CD4-positive, alpha-beta T cell treated with Interleukin-2 at 100 ng/mL for 4 hours (primary cell): ENCODE results near the gene LRRC56.
A peak's percentile ranks its signal among the peaks of the same experiment; 100 is the strongest.

Source experiments
- DNase-seq: peaks from one replicate; pipeline ENCODE4 v3.0.0-alpha.2; 2020; ENCODE audit warnings: low spot score

LRRC56 gene

DNA sequence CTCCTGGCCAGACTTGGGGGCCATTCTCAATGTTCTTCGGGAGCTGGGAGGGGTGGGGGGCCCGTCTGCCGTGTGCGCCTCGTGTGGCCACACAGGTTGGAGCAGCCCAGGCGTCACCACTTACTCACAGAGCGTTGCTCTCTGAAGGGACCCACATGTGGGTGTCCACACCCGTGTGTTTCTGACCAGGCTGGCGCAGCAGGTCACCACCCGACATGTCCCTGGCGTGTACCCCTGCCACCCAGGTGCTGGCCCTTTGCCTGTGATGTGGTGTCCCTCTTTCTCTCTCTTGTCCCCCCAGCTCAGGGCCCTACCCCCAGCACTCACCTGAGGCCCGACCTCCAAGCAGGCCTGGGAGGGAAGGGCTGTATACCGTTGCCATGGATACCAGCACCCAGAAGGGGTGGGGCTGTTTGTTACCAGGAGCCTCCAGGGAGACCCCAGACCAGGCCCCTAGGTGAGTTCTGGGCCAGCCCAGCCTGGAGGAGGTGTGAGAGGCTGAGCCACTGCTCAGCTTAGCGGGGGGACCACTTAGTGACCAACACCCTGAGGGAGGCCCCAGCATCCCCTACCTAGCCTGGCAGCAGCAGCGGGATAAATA, 21.8 kb downstream of the LRRC56 start:
- no peak for DNase-seq

DNA sequence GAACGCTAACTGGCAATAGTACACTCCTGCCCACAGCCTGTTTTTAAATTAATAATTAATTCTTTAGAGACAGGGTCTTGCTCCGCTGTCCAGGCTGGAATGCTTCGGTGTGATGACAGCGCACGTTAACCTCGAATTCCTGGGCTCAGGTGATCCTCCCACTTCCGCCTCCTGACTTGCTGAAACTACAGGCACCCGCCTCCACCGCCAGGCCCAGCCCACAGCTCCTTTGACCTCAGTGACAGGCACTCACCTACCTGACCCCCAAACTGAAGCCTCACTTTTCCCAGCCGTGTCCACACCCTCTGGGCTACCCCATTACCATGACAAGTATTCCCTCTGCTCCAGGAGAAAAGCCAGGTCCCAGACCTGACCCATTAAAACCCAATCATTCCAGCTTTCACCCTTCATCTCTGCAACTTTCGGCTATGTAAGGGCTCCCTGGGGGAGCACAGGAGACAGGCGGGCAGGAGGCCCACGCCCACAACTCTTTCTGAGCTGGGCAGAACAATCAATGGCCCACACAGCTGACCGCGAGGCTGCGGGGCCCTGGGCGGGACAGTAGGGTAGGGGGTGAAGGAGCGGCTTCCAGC, 22.5 kb downstream of the LRRC56 start:
- no peak for DNase-seq

DNA sequence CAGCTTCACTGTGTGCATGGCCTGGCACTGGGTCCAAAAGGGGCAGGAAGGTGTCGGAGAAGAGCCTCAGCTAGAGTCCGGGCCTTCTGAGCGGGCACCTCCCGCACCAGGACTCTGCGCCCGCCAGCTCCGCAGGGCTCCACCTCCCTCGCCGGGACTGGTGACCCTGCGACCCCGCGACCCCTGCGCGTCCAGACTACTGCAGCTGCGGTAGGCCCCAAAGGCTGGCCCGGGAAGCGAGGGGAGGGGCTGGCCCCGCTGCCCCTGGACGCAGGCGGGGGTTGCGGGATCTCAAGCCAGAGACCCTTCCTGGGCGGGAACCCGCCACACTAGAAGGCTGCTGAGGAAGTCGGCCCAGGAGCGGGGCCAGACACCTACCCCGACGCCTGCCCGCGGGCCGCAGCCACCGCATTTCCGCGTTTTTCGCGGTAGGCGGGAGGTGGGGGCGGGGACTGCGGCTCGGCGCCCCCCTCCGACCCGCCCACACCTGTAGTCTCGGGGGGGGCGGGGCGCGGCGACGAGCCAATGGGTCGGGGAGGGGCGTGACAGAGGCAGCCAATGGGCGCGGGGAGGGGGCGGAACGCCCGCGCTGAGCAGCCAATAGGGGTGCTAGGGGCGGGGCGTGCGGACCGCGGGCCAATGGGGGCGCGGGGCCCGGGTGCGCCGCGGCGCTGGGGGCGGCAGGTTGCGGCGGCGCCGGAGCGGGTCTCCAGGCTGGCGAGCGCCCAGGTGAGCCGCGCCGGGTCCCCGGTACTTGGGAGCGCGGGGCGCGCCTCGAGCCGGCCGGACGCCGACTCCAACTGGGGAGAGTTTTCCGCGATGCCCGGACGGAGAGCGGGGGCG, 23.2 kb downstream of the LRRC56 start, which contains the start of the genes LMNTD2 and RASSF7:
TSS of gene LMNTD2 (minus strand) at position 434 of the 843 bp plus-strand sequence. CDS start at position 412, 22 bp downstream.
TSS of gene RASSF7 (plus strand) at position 666 of the 843 bp plus-strand sequence. CDS start 799 bp downstream, outside the sequence.
- peak; percentile 95 for DNase-seq

DNA sequence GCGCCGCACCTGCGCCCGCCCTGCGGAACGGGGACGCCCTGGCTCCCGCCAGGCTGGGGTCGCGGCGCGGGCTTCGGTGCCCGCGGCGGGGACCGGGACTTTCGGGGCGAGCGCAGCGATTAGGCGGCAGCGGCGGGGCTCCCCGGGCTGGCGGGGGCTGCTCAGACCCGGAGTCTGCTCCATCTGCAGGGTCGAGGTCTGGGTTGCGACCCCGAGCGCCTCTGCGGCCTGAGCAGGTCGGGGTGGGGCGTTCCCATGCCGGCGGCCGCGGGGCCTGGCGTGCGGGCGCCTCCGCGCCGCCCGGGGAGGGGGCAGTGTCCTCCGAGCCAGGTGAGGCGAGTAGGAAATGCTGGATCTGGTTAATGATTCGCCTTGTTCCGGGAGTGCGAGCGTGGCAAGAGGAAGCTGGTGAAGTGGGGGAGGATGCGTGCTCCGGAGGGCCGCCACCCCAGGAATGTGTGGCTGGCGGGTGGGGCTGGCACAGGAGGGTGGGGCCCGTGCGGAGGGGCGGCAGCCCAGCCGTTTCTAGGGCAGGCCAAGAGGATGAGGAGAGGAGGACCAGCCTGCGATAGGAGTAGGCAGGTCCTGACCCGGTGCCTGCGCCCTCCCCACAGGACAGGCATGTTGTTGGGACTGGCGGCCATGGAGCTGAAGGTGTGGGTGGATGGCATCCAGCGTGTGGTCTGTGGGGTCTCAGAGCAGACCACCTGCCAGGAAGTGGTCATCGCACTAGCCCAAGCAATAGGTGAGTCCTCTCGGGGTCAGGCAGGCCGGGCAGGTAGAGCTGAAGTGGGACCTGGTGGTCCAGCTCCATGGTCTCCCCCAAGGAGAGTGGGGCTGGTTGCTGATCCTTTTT, 24.0 kb downstream of the LRRC56 start:
- no peak for DNase-seq

DNA sequence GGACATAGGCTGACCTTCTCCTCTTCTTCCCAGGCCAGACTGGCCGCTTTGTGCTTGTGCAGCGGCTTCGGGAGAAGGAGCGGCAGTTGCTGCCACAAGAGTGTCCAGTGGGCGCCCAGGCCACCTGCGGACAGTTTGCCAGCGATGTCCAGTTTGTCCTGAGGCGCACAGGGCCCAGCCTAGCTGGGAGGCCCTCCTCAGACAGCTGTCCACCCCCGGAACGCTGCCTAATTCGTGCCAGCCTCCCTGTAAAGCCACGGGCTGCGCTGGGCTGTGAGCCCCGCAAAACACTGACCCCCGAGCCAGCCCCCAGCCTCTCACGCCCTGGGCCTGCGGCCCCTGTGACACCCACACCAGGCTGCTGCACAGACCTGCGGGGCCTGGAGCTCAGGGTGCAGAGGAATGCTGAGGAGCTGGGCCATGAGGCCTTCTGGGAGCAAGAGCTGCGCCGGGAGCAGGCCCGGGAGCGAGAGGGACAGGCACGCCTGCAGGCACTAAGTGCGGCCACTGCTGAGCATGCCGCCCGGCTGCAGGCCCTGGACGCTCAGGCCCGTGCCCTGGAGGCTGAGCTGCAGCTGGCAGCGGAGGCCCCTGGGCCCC, 24.8 kb downstream of the LRRC56 start:
- no peak for DNase-seq

DNA sequence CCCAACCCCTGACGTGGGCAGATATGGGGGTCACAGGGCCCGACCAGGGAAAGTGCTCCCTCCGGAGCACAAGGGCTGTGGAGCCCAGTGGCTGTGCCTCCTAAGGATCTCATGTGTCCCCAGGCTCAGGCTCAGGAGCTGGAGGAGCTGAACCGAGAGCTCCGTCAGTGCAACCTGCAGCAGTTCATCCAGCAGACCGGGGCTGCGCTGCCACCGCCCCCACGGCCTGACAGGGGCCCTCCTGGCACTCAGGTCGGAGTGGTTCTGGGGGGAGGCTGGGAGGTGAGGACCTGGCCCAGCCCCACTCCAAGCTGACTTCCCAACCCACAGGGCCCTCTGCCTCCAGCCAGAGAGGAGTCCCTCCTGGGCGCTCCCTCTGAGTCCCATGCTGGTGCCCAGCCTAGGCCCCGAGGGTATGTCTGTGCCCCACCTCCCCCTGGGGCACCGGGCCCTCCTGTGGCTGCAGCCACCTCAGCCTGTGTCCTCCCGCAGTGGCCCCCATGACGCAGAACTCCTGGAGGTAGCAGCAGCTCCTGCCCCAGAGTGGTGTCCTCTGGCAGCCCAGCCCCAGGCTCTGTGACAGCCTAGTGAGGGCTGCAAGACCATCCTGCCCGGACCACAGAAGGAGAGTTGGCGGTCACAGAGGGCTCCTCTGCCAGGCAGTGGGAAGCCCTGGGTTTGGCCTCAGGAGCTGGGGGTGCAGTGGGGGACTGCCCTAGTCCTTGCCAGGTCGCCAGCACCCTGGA, 25.9 kb downstream of the LRRC56 start:
- no peak for DNase-seq

DNA sequence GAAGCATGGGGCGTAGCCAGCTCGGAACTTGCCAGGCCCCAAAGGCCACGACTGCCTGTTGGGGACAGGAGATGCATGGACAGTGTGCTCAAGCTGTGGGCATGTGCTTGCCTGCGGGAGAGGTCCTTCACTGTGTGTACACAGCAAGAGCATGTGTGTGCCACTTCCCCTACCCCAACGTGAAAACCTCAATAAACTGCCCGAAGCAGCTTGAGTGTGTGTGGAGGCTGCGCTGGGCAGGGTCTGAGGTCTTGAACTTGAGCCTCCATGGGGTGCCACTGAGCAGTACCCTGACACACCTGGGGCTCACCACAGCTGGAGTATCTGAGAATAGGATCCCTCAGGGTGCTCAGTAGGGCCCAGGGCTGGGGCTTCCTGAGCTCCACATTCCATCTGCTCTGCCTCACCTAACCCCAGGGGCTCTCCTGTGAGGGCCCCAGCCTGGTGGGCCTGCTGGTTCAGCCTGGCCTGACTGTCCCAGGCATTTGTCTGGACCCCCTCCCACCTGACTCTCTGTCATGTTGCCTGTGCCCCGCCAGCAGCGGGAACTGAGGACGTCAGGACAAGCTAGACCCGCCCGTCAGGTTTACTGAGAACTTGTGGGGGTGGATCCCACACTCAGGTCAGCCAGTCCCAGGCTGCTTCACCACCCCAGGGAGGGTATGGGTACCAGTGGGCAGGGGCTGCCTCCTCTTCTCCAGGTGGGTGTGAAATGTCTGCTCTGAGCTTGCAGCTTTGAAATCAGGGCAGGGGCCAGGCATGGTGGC, 26.7 kb downstream of the LRRC56 start:
- DNase-seq, result no peak

DNA sequence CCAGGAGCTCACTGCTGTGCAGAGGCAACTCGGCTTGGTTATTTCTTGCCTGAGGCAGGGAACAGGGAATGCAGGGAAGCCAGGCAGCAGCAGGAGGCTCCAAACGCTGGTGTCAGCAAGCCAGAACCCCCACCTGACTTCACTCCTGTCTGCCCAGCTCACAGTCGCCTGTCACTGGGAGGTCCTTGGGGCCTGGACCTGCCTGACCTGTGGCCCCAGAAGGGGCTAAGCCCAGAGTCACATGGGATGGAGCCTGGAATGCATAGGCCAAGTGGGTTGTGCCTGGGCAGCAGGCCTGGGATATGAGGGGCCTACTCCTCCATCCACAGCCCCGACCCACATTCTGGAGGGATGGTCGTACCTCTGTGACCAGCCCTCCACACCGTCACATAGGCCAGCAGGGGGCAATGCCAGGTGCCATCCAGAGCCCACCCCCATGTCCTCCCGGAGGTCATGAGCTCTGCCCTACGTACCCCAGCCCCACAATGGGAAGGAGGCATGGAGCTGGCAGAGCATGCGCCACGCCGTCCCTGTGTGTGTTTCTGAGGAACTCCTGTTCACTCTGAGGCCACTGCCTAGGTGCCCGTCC, 28.7 kb downstream of the LRRC56 start:
- no peak for DNase-seq

DNA sequence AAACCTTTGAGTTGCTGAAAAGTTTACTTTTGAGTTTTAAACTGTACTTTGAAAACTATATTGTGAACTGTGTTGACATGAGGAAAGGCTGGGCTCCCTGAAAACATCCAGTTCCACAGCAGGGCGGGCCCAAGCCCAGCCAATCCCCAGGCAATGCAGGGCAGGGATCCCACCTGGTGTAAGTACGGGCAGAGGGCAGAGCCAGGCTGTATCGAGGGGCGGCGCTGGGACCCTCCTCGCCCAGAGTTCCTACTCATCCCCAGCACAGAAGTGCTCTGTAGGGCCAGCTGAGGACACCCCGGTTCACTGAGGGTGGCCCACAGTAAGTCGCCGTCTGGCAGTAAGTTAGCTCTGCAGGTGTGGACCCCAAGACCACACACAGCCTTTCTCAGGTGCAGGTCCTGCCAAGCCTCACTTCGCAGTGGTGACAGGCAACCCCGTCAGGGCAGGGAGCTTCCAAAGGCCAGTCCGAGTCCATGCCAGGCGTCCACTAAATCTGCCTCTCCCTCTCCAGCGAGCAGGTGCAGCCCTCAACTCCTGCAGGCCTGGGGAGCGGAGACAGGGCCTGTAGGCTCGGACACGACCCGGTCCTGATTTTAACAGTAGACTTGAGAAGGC, 29.8 kb downstream of the LRRC56 start:
- no peak for DNase-seq

DNA sequence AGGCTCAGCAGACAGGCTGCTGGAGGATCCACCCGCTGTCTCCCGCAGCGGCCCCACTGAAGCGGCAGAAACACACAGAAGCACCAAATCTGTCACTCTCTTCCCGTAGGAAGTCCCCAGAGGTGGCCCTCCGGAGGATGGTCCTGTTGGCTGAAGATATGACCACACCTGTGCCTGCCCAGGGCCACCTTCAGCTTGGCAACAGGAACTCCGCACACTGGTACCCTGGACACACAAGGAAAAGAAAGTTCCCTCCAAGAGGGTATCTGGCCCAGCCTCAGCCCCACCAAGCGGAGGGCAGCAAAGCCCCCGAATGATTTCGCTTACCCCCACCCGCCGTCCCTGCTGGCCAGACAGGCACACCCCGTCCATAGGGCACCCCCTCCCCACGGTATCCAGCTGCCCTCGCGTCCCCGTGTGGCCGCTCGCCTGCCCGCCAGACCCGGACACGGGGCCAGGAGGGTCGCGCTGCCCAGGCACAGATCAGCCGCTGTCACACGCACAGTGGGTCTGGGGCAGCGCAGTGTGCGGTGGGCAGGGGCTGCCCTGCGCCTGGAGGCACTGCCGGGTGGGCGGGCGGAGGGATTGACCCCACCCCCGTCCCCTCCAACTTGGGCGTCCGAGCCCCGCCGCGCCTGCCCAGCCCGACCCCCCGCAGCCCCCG, 30.4 kb downstream of the LRRC56 start:
- no peak for DNase-seq

DNA sequence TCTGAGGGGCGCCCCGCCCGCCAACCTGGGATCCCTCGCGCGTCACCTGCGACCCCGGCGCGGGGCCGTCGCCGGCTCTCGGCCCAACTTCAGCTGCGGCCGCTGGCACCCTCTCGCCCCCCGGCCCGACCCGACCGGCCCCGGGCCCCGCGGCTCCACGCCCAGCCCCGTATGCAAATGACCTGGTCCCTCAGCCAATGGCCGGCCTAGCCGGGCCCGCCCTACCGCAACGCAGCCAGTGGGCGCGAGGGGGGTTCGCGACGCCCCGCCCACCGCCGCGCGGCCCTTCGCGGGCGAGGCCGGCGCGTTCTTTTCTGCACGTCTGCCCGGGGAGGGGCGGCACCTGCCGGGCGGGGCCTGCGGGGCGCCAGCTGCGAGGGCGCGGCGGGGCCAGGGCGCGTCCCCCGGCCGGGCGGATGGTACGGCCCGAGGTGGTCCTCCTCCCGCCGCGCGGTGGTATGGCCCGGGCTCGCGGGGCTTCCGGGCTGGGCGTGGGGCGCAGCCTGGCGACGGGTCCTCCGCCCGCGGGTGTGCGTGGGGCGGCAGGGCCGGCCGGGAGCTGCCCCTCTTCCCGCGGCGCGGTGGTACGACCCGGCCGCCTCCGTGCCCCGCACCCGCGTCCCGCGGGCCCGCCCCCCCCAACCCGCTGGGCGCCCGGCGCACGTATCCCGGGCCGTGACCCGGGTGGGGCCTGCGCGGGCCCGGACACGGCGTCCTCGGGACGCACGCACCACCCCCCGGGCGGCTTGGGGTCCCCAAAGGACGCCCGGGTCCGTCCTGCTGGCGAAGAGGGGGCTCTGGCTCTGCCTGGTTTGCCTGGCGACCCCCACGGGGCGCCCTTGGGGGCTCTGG, 31.2 kb downstream of the LRRC56 start:
- DNase-seq, result peak; percentile 94

DNA sequence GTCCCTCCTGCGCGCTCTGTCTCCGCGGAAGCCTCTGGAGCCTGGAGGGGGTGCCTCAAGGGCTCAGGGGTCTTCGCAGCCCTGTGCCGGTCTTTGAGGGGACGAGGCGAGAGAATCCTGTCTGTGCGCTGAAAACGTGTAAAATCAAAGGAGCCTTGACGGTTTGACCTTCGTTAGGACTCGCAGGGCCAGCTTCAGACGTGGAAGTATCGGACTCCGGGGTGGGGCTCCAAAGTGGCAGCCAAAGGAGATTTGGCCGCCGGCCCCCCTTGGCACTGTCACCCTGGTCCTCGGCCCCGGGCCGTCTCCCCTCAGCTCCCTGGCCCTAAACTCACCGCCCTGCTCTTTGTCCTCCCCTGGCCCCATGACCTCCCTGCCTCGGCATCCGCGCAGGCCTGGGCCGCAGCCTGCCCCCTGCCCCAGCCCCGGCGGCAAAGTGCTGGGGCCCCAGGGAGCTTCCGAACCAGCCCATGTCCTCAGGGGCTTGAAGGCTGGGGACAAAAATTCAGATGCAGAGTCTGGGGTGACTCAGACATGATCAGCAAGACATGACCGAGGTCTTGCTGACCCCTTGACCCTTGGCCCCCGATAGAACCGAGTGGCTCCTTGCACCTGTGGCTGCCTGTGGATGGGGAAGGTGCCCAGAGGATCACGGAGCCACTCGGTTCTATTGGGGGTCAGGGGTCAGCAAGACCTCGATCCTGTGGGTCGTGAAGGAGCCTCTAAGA, 32.0 kb downstream of the LRRC56 start:
- DNase-seq, result no peak

DNA sequence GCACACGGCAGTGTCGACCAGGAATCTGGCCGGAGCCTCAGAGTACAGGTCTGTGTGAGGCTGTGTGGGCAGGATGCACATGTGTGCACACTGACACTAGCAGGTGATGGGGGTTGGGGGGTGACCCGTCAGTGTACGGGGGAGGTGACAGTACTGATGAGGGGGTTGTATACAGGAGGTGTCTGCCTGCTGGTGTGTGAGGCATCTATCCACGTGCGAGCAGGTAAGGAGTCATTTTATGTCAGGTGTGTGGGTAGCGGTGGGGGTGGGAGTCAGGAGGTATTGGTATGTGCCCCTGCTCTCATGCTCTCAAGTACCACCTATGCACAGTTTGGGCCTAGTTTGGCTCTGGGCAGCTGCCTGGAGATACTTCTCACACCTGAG, 34.5 kb downstream of the LRRC56 start:
- no peak for DNase-seq

DNA sequence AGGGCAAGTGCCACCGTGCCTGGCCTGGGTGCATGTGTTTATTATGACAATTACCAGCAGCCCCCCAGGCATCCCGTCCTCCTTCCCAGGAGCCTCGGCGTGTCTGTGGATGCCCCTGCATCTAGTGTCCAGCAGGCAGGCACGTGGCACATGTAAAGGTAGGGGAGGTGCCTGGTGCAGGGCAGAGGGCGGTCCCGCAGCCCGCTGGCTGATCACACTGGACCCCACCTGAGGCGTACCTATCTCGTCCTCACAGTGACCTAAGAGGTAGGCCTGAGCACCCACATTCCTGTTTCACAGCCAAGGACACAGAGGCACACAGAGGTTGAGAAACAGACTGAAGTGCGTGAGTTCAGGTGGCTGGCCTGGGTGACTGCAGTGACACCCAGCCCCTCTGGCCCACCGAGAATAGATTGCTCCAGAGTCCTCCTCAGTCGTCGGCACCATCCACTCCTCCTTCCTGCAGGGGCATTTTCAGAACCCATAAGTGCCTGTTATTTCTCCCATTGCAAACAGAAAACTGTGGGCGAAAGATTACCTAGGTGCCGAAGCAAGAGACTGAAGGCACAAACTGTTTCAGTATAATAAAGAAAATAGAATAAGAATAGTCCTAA, 35.9 kb downstream of the LRRC56 start:
- no peak for DNase-seq

DNA sequence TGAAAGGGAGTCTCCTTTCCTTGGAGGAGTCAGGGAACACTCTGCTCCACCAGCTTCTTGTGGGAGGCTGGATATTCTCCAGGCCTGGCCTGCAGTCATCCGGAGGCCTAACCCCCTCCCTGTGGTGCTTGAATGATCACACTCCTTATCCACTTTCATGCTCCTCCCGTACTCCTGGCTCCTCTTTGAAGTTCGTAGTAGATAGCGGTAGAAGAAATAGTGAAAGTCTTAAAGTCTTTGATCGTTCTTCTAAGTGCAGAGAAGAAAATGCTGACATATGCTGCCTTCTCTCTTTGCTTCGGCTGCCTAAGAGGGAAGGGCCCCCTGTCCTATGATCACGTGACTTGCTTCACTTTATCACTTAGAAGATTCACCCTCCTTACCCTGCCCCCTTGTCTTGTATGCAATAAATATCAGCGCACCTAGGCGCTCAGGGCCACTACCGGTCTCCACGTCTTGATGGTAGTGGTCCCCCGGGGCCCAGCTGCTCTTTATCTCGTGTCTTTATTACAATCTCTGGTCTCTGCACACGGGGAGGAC, 36.8 kb downstream of the LRRC56 start:
- DNase-seq, result peak; percentile 35

DNA sequence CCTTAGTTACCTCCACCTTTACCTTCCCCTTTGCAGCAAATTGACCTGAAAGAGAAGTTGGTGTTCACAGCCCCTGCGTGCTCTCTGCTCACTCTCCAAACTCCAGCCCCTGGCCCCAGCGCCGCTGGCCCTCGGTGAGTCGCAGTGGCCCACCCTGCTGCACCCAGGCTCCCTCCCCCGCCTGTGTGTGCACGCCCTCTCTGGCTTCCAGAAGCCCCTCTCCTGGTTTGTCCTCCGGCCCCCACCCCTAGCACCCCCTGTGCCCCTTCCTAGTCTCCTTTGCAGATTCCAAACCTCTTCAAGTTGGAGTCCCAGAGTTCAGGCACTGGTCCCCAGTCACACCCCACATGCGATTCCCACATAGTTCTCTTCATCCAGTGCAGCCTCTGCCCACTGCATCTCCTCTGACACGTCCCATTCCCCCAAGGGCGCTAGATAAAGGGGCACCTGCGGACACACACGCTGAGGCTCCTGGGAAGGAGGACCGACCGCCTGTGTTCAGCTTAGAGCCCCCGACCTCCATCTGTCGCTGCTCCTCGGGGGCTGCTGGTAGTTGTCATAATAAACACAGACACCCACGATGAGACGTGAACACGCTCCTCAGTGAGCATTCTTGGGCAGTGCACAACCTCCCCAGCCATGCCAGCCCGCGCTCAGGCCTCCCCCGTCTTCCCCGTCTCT, 37.4 kb downstream of the LRRC56 start:
- DNase-seq, result no peak
